GM12878 (cell line): ENCODE results near the gene OSBP.

ENCODE experiments used
- ASH2L ChIP-seq: fragments of 300-600, 200-600 bp; sonication (generic); IDR thresholded peaks from 2 replicates; pipeline ENCODE4 v1.6.1; 2017; ENCODE audit warnings: low read depth, mild to moderate bottlenecking, borderline replicate concordance
- ESRRA ChIP-seq: IDR thresholded peaks from 2 replicates; pipeline ENCODE4 v1.6.1; 2012; ENCODE audit warnings: mild to moderate bottlenecking, low read length, improper control_type of control experiment
- EZH2 ChIP-seq: IDR thresholded peaks from 2 replicates; pipeline ENCODE4 v1.6.1; 2012; ENCODE audit warnings: low read depth, mild to moderate bottlenecking, control low read depth, inconsistent platforms, low read length, borderline replicate concordance; ENCODE audit not compliant: control insufficient read depth
- SMC3 ChIP-seq: IDR thresholded peaks from 2 replicates; pipeline ENCODE4 v1.6.1; 2011; ENCODE audit warnings: low read length, improper control_type of control experiment, borderline replicate concordance
- TAF1 ChIP-seq: IDR thresholded peaks from 2 replicates; pipeline ENCODE4 v1.6.1; 2011; ENCODE audit warnings: mild to moderate bottlenecking, low read depth, low read length, borderline replicate concordance
- YBX1 ChIP-seq: fragments of 450-650 bp; IDR thresholded peaks from 2 replicates; pipeline ENCODE4 v1.6.1; 2016; ENCODE audit warnings: antibody characterized with exemption
- TF ChIP-seq, protein P1 (sequence below), 3 experiments: IDR thresholded peaks in 2 of 3; conservative IDR thresholded peaks in 1 of 3; 2 replicates each; pipeline ENCODE4 v1.5.1; 2011; ENCODE audit warnings: low read depth in 3 of 3, low read length in 3 of 3, mild to moderate bottlenecking in 3 of 3, control low read depth in 2 of 3, moderate library complexity in 2 of 3, inconsistent platforms in 1 of 3, mixed read lengths in 1 of 3; ENCODE audit not compliant: control insufficient read depth in 2 of 3, insufficient read depth in 1 of 3; ENCODE audit errors: extremely low read depth in 1 of 3
- TF ChIP-seq, protein P2 (sequence below): IDR thresholded peaks from 2 replicates; pipeline ENCODE4 v1.6.1; 2012; ENCODE audit warnings: mild to moderate bottlenecking, low read depth, low read length
- TF ChIP-seq, protein P3 (sequence below): IDR thresholded peaks from 2 replicates; pipeline ENCODE4 v1.6.1; 2011; ENCODE audit warnings: borderline replicate concordance, low read depth, mild to moderate bottlenecking, moderate library complexity, mixed read lengths, low read length; ENCODE audit not compliant: insufficient read depth; ENCODE audit errors: extremely low read length
- TF ChIP-seq, protein P4 (sequence below): IDR thresholded peaks from 2 replicates; pipeline ENCODE4 v1.6.1; 2012; ENCODE audit warnings: low read depth, low read length, improper control_type of control experiment

DNA sequence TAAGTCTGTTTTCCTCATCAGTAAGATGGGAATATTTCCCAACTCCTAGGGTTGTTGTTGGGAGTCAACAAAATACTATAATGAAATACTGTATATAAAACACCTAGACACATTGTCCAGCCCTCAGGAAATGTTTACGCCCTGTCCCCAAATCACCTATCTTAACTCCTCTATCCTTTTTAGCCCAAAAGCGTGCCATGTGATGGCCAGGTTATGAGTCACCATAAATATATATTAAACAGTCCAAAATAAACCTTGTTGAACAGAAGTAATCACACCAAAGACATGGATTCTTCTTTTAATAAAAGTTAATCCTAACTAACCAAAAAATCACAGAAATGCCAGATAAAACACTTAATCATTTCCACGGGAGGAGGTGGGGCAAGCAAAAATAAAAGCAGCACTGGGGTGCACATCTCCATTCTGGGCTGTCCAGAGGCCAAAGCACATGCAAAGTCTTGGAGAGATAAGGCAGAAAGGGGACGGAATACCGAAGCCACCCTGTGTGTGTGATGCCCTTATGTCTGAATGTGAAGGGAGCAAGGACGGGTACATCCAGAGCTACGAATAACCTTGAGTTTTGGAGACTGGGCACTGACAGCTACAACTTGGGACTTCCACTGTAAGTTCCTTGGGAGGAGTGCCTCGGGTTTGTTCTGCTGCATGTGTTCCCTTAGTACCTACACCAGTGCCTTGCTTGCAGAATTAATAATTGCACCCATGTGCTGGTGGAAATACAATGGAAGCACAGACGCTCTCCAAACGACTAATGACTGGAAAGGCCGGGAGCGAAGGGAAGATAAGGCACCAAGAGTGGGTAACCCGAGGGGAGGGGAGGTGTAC, 1.1 kb downstream of the OSBP start:
- TF ChIP-seq TAF1 = no peak
- TF ChIP-seq, protein P1, sequence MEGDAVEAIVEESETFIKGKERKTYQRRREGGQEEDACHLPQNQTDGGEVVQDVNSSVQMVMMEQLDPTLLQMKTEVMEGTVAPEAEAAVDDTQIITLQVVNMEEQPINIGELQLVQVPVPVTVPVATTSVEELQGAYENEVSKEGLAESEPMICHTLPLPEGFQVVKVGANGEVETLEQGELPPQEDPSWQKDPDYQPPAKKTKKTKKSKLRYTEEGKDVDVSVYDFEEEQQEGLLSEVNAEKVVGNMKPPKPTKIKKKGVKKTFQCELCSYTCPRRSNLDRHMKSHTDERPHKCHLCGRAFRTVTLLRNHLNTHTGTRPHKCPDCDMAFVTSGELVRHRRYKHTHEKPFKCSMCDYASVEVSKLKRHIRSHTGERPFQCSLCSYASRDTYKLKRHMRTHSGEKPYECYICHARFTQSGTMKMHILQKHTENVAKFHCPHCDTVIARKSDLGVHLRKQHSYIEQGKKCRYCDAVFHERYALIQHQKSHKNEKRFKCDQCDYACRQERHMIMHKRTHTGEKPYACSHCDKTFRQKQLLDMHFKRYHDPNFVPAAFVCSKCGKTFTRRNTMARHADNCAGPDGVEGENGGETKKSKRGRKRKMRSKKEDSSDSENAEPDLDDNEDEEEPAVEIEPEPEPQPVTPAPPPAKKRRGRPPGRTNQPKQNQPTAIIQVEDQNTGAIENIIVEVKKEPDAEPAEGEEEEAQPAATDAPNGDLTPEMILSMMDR (IDR thresholded peaks at IDR 0.05 in 2 of 3, conservative IDR thresholded peaks at IDR 0.05 in 1 of 3; ENCODE audit: control insufficient read depth in 2 of 3, extremely low read depth in 1 of 3, insufficient read depth in 1 of 3, low read depth in 3 of 3, low read length in 3 of 3) = no peak
- TF ChIP-seq, protein P2, sequence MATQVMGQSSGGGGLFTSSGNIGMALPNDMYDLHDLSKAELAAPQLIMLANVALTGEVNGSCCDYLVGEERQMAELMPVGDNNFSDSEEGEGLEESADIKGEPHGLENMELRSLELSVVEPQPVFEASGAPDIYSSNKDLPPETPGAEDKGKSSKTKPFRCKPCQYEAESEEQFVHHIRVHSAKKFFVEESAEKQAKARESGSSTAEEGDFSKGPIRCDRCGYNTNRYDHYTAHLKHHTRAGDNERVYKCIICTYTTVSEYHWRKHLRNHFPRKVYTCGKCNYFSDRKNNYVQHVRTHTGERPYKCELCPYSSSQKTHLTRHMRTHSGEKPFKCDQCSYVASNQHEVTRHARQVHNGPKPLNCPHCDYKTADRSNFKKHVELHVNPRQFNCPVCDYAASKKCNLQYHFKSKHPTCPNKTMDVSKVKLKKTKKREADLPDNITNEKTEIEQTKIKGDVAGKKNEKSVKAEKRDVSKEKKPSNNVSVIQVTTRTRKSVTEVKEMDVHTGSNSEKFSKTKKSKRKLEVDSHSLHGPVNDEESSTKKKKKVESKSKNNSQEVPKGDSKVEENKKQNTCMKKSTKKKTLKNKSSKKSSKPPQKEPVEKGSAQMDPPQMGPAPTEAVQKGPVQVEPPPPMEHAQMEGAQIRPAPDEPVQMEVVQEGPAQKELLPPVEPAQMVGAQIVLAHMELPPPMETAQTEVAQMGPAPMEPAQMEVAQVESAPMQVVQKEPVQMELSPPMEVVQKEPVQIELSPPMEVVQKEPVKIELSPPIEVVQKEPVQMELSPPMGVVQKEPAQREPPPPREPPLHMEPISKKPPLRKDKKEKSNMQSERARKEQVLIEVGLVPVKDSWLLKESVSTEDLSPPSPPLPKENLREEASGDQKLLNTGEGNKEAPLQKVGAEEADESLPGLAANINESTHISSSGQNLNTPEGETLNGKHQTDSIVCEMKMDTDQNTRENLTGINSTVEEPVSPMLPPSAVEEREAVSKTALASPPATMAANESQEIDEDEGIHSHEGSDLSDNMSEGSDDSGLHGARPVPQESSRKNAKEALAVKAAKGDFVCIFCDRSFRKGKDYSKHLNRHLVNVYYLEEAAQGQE = no peak
- TF ChIP-seq, protein P3, sequence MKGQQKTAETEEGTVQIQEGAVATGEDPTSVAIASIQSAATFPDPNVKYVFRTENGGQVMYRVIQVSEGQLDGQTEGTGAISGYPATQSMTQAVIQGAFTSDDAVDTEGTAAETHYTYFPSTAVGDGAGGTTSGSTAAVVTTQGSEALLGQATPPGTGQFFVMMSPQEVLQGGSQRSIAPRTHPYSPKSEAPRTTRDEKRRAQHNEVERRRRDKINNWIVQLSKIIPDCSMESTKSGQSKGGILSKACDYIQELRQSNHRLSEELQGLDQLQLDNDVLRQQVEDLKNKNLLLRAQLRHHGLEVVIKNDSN = no peak
- TF ChIP-seq ASH2L = no peak
- no peak for TF ChIP-seq EZH2
- no peak for TF ChIP-seq YBX1
- TF ChIP-seq ESRRA = no peak
- TF ChIP-seq, protein P4, sequence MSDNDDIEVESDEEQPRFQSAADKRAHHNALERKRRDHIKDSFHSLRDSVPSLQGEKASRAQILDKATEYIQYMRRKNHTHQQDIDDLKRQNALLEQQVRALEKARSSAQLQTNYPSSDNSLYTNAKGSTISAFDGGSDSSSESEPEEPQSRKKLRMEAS = no peak
- TF ChIP-seq SMC3 = no peak
